ENCODE measurements around the gene GRM4.

- TF ChIP-seq CTCF (IDR thresholded peaks at IDR 0.05) (no peak), POLR2A (IDR thresholded peaks at IDR 0.05) (no peak), POLR2AphosphoS5 (IDR thresholded peaks at IDR 0.05) (no peak), EP300 (IDR thresholded peaks at IDR 0.05) (no peak)
These were observed 117.1 kb downstream of the GRM4 start for GRCh38 chr6:34028691-34029360.
